GM21825 (cell line): Measurements from ENCODE around the gene HAPSTR1.
A peak's percentile ranks its signal among the peaks of the same experiment; 100 is the strongest.
"Not testable (repeated sequence)": the region's sequence is repeated elsewhere in the genome, so short reads cannot be mapped to it uniquely, and the experiment has no call there.

Experiments used
- ATAC-seq: cut with Tn5 transposase; IDR thresholded peaks from one replicate; pipeline ENCODE4 v1.9.1; 2021; ENCODE audit warnings: mild to moderate bottlenecking, moderate library complexity; ENCODE audit not compliant: unreplicated experiment

The HAPSTR1 gene

DNA sequence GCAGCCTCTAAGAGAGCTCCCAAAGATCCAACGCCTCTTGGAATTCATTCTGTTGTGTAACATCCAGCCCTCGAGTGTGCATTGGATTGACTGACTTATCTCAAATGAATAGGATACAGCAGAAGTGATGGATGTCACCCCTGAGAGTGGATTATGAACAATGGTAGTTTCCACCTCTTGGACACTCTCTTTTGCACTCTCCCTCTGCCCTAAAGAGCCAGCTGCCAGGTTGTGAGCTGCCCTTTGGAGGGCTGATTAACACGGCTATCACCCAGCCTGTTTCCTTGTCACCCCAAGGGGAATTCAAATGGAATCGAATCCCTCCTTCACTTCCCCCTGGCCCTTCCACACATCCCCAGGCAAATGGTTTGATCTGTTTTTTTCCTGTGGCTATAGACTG lies 21.2 kb upstream of the HAPSTR1 start:
- no peak for ATAC-seq

DNA sequence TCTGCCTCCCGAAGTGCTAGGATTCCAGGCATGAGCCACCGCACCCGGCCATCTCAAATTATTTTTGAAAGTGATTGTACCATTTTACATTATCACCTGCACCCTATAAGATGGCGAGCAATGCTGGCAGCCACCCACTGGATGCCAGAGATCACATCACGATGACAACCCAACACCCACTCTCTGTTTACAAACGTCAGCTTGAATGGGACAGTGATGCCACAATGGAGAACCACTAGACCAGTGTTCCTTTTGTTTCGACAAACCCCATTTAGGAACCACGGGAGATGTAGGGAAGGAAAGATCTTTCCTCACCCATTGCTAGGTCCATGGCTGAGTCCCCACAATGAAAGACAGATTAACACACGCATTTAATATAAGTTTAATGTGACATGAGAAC lies 20.1 kb upstream of the HAPSTR1 start:
- no peak for ATAC-seq

DNA sequence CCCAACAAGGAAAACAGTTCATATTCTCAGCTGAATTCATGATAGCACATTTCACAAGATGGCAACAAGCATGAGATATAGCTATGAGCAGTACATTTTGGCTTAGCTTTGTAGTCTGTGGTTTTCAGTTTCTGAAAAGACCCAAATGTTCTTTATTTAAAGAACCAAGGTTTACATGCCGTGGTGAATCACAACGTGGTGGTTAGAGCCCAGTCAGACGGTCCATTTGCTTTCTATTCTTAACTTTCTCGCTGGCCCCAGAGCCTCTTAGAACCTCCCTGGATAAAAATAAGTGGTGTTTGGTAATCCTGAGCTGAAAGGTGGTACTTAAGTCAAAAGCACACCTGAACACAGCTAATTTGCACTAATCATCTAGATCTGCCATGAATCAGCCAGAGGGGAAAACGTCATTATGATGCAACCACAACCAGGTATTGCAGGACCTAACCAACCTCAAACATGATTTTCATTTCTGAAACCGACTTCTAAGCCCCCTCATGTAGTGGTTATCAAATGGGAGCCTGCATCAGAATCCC lies 18.6 kb upstream of the HAPSTR1 start:
- no peak for ATAC-seq

DNA sequence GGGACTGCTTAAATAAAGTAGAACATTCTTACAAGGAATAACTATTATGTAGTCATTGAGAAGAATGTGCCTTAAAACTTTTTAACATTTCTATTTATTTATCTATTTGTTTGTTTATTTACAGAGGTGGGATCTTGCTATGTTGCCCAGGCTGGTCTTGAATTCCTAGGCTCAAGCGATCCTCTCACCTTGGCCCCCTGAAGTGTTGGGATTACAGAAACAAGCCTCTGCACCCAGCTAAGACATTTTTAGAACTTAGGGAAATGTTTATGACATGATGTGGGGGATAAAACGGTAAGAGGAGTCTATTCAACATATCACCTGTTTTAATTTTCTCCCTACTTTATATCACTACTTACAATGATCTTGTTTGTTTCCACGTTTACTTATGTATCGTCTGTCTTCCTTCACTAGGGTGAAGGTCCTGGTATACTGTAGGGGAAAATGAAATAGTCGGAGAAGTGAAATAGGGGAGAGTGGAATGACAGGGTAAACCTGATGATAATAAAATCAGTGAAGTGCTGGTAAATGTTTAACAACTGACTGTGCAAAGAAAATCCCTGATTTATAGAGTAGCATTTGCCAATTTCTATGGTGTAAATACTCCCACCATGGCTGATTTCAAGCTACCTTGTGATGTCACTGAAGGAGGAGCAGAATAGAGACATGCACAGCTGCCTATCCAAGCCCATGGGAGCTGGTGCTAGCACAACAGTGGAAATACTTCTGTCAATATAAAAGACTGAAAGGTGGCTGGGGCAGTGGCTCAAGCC lies 16.0 kb upstream of the HAPSTR1 start:
- no peak for ATAC-seq

DNA sequence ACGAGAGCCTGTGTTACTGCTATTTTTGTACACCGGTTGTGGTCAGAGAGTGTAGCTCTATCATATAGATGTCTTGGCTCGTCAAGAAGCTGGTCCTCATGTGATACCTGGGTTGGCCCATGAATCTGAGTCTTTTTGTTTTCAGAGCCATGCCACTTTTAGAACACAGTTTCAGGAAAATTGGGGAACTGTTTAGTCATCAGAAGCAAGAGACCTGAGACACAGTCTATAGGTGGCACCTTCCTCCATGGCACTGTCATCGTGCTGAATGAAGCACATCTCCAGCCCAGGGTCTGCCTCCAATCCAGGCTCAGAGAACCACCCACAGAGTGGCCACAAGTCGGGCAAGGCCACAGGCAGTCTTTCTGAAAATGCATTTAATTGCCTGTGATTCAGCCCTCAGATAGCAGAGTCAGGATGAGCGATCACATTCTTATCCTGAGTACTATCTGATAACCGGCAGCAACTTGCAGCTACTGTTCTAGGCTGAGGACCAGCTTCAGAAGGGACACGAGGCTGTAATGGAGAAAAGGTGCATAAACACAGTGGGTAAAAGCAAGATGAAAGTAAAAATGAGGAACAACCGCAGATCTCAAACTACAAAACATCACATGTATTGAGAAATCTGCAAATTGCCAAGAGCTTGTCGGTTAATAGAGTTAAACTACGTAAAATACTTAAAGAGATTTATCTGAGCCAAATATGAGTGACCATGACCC lies 14.2 kb upstream of the HAPSTR1 start:
- ATAC-seq, result no peak

DNA sequence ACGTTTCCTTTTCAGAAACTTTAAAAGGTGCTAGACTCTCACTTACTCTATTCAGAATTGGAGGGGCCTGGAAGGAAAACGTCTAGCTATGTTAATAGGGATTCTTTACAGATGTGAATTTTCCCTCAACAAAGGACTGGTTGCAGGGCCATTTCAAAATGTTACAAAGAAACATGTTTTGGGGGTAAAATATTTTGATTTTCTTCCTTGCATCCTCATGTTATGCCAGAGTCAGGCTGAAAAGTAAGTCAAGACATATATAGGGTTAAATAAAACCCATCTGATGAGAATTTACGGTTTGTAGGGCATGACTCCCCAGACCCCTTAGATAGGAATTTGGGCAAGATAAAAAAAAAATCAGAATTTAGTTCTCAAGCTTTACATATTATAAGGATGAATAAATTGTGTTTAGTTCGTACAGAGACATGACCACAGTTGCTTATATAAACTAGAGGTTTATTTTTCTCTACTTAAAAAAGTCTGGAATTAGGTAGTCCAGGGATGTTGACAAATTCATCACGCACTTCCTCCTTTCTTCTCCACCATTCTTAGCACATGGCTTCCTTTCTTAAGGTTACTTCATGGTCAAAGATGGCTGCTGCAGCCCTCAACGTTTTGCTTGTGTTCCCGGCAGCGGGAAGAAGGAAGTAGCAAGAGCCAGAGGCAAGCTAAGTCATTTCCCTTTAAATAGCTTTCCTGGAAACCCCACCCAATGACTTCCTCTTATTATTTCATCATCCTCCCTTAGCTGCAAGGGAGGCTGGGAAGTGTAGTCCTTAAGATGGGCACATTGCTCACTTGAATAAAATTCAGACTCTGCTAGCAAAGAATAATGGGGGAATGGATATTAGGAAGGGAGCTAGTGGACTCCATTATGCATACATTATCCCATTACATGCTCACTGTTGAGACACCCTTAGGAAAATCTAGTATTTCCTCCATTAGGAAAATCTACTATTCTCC lies 12.7 kb upstream of the HAPSTR1 start:
- peak; percentile 69 for ATAC-seq

DNA sequence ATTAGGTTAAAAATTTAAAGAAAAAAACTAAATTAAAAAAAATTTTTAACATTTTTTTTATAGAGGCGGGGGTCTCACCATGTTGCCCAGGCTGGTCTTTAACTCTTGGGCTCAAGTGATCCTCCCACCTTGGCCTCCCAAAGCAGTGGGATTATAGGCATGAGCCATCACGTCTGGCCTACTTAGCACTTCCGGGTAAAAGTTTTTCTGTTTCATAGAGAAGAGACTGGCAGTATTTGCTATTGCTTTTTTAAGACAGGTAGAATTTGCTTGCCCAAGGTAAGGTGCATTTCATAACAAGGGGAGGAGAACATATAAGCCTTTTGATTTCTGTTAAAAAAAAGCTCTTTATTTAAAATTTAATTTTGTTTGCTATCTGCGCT lies 12.0 kb upstream of the HAPSTR1 start:
- ATAC-seq, result no peak

DNA sequence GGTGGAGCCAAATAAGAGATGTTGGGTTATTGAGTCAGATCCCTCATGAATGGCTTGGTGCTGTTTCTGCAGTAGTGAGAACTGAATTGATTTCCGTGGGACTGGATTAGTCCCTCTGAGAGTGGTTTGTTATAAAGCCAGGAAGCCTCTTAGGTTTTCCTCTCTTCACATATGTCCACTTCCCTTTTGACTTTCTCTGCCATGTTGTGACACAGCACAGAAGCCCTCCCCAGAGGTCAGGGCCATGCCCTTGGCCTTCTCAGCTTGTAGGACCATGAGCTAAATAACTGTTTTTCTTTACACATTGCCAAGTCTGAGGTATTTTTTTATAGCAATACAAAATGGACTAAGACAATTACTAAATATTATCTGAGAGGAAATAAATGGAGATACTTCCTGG lies 10.3 kb upstream of the HAPSTR1 start:
- no peak for ATAC-seq

DNA sequence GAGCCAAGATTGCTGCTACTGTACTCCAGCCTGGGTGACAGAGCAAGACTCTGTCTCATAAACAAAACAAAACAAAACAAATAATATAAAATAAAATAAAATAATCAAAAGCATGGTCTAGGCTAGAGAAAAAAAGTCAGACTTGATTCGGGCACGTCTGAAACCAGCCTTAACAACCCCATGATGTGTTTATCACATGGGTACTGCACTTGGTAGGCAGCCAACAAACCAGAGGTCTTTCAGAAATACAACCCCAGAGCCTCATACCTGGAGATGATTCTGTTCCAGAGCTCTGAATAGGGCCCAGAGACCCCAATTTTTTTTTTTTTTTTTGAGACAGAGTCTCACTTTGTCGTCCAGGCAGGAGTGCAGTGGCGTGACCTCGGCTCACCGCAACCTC lies 9.6 kb upstream of the HAPSTR1 start:
- no peak for ATAC-seq

DNA sequence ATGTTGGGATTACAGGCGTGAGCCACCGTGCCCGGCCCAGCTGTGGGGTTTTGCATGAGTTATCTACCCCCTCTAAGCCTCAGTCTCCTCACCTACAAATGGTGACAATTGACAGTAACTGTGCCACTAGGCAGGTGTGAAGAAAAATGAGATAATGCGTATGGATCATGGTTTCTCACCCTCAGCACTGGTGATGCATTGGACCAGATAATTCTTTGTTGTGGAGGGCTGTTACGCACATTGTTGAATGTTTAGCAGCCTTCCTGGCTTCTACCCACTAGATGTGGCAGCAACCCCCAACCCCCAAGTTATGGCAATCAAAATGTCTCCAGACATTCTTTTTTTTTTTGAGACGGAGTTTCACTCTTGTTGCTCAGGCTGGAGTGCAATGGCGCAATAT lies 9.0 kb upstream of the HAPSTR1 start:
- no peak for ATAC-seq

DNA sequence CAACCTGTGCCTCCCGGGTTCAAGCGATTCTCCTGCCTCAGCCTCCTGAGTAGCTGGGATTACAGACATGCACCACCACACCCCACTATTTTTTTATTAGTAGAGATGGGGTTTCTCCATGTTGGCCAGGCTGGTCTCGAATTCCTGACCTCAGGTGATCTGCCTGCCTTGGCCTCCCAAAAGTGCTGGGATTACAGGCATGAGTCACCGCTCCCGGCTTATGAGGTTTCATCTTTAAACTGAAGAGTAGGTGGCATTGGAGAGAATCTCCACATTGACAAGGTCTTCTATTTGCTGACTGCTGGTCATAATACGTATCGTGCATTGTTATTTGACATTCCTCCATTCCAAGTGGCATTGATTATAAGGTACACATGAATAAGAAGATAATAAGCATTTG lies 3.7 kb upstream of the HAPSTR1 start:
- not testable (repeated sequence) for ATAC-seq

DNA sequence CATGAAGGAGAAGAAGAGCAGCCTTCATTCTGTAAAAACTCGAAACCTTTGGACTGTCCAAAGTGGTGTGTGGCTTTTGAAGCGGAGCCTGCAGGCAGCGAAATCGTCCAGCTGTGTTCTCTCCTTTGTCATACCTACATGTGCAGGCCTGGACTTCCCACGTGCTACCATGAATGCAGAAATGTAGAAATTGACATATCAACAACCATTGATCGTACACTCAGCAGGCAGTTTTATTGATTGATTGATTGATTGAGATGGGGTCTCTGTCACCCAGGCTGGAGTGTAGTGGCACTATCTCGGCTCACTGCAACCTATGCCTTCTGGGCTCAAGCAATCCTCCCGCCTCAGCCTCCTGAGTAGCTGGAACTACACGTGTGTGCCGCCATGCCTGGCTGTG lies 2.6 kb upstream of the HAPSTR1 start:
- ATAC-seq, result no peak

DNA sequence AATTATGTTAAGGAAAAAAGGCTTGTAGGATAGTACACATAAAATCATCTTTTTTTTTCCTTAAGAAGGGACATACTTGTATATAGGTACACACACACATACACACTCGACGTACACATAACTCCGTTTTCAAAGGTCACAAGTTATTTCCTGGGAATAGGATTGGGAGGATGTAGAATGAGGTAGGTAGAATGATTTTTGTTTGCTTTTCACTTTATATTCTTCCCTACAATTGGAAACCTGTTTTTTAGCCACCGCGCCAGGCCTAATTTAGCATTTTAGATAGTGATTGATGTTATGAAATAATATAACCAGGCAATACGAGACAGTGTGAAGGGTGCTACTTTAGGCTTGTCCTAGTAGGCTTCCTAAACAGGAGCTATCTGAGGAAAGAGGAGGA lies 1.8 kb upstream of the HAPSTR1 start:
- no peak for ATAC-seq

DNA sequence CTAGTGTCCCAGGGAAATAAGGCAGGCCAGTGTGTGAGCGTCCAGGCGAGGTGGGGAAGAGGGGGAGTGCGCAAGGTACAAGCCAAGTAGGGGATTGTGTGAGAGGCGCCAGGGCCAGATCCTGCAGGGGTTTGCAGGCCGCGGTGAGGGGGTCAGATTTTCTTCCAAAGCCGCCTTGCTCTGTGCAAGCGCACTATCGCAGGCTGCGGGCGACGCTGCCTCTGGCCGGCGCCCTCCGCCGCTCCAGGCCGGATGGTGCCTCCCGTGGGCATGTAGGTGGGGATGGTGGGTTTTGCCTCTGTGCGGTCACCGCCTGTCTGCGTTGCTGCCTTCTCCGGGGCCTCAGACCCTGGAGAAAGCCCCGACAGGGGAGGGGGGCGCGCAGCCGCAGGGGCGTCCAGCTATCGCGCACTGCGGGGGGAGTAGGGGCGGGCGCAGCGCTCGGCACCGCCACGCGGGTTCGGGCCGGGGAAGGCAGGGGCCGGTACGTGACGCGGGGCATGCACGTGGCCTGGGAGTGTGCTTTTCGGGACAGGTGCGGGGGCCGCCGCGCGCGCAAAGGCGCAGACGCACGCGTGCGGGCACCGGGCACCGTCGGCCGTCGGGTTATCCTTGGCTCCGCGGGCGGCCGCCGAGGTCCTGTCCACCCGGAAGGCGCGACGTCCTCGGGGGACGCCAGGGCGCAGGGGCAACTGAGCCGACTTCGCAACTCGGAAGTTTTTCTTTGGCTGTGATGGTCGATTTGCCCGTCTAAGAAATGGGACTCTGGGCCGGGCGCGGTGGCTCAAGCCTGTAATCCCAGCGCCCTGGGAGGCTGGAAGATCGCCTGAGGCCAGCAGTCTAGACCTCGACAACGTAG lies 1.1 kb upstream of the HAPSTR1 start:
- no peak for ATAC-seq

DNA sequence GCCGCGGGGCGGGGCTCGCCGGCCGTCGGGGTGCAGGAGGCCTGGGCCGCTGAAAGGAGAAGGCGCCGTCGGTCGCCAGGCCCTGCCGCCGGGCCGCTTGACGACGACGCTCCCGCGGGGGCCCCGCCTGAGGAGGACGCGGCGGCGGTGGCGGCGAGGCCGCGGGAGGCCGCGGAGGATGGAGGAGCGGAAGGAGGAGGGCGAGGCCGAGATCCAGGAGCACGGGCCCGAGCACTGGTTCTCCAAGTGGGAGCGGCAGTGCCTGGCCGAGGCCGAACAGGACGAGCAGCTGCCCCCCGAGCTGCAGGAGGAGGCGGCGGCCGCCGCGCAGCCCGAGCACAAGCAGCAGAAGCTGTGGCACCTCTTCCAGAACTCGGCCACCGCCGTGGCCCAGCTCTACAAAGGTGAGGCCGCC lies 430 bp downstream of the HAPSTR1 start:
- ATAC-seq, result peak; percentile 9

DNA sequence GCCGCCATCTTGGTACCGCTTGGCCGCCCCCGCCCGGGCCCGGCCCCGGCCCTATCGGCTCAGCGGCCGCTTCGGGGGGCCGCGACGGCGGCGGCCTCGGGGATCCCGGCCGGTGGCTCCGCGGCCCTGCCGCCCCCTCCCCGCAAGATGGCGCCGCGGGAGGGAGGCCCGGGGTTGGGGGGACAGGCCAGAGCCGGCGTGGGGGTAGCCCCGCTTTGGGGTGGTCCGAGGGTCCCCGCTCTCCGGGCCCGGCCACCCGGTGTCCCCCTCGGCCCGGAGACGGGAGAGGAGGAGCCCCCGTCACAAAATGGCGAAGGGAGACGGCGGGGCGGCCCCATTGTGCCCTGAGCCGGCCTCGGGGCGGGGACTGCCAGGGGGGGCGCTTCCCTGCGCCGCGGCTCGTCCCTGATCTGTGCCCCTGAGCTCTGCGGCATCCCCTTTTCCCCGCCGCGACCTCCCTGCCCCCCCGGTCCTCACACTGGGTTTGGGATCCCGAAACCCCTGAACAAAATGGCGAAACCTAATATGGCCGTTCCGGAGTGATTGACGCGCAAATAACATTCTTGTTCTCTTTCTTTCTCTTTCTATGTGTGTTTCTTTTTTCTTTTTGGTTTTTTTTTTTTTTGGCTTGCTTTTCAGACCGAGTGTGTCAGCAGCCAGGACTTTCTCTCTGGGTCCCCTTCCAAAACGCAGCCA lies 986 bp downstream of the HAPSTR1 start:
- peak; percentile 12 for ATAC-seq

DNA sequence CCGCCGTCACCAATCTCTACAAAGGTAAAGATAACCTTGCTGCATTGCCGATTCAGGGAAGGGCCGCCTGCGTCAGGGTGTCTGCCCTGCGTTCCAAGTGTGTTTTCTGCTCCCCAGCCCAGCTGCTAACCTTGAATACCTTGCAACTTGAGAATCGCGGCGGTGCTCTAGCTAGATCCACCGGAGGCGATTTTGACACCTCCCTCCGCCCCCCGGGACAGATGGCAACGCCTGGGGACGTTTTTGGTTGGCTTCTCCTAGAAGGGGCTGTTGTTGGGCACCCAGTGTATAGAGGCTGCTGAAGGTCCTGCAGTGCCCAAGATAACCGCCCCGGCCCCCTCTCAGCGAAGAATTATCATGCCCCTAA lies 1.5 kb downstream of the HAPSTR1 start:
- ATAC-seq, result no peak

DNA sequence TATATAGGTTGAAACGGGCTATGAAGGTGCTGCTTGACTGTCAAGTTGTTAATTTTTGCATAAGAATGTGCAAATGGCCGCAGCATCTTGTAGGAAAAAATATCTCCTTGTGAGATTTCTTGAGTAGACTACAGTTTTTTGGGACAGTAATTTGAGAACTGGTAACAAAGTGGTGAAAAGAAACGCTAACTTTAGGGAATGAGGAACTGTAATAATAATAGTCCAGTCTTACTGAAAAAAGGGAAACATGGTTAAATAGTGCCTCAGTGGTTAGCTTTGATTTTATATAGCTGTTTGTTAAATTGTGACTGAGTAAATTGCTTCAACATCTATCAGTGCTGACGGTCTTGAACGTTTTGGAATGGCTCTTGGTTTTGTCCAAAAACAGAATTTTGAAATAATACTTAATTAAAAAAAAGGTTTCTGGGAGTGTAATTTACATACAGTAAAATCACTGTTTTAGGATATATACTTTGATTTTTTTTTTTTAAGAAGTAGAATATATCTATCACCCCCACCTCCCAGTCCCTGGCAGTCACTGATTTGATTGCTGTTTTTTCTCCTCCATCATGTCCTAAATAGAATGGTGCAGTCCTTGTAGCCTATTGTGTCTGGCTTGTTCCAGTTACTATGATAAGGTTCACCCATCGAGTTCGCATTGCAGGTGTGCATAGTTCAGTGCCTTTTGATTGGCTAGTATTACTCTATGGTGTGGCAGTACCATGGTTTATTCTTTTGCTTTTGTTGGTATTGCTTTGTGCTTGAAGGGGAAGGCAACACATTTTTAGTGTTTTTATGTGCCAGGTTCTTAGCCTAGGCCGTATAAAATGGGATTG lies 2.8 kb downstream of the HAPSTR1 start:
- no peak for ATAC-seq

DNA sequence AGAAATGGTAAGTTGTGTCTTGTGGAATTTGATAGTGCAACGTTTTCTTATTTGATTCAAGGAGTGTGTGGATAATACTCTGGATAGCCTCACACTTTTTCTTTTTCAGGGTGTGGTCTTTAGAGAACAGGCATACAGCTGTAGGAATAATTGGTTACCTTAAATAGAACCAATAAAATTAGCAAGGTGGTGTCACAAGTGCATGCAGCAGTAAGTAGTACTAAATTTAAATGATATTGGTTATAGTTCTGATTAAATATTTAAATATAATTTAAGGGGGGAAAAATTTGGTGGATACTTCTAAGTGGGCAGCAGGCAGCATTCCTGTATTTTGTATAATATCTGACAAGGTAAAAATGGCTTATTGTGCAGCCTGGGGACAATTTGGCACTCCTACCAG lies 3.7 kb downstream of the HAPSTR1 start:
- no peak for ATAC-seq
